ENCODE results near the gene FLRT2. TPM values are rescaled to one million over a fixed set of nuclear protein-coding genes. Genes with fewer than 3 reads are reported as not detected.

FLRT2 gene
- total RNA-seq, 1 experiment from 2014 or later: 0.43 TPM

DNA sequence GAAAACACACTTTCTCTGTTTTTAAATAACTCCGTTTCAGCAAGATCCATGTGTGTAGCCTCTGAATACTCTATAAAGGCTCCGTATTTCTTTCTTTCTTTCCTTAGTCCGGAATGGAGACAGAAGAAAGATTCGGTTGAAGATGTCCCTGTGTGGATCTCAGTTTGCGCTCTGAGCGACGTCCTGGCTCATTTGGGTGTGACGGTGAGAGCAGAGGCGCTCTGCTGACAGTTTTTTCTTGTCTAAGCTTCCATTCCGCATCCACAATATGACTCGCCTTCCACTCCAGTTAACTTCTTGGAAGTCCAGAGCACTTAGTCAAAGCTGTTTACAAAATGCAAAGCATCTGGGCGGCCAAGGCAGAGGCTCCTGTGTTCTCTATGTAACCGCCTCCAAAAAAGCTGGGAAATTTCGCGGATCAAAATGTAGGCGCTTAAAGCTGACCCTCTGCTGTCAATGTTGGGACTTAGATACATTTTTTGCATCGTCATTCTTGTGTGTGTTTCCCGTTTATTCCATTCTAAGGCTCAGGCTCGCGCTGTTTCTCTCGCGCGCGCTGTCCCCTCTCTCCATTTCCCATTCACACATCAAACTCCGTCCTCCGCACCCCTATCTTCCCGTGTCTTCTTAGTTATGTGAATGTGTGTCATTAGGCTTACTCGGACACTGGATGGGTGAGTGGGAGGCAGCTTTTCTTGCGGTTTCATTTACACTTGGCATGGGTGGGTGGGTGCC, 880 bp upstream of the FLRT2 start:
- ChIA-PET POLR2A (no interaction called here), CTCF (interaction anchor here (0.6 to 1.0 kb wide), 2 partner anchors 233 to 1422 kb away, joined by 3 read pairs; no protein-coding TSS in a partner anchor)
- Histone ChIP-seq H3K4me1 (peaks cover 8% of the 10 kb centered on the region), H3K4me3 (ENCODE audit: low read depth, low read length) (no peak overlapping the region), H3K27me3 (replicated peaks; ENCODE audit: control insufficient read depth, insufficient read depth, low read length) (no peaks in the 10 kb centered on the region), H3K36me3 (ENCODE audit: control insufficient read depth, insufficient read depth, low read length) (no peaks in the 10 kb centered on the region), H3K9me3 (0 out of 2 replicates have a peak, but pooled peaks cover 5% of the 10 kb centered on the region)
- intact Hi-C loops (cut with micrococcal nuclease; ENCODE audit: unreplicated experiment): loop anchor here (1.0 to 2.0 kb wide), 4 partner anchors 114 to 333 kb away; no protein-coding TSS in a partner anchor
- no peak overlapping the region for H3K27ac Mint-ChIP-seq (ENCODE audit: unreplicated experiment)
- no peak overlapping the region for H3K4me3 Mint-ChIP-seq (ENCODE audit: unreplicated experiment)
- peaks cover 9% of the 10 kb centered on the region for H3K9me3 Mint-ChIP-seq (ENCODE audit: unreplicated experiment)
- TF ChIP-seq, protein P1, sequence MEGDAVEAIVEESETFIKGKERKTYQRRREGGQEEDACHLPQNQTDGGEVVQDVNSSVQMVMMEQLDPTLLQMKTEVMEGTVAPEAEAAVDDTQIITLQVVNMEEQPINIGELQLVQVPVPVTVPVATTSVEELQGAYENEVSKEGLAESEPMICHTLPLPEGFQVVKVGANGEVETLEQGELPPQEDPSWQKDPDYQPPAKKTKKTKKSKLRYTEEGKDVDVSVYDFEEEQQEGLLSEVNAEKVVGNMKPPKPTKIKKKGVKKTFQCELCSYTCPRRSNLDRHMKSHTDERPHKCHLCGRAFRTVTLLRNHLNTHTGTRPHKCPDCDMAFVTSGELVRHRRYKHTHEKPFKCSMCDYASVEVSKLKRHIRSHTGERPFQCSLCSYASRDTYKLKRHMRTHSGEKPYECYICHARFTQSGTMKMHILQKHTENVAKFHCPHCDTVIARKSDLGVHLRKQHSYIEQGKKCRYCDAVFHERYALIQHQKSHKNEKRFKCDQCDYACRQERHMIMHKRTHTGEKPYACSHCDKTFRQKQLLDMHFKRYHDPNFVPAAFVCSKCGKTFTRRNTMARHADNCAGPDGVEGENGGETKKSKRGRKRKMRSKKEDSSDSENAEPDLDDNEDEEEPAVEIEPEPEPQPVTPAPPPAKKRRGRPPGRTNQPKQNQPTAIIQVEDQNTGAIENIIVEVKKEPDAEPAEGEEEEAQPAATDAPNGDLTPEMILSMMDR (IDR thresholded peaks at IDR 0.05; ENCODE audit: insufficient read depth in 1 of 2, low read depth in 1 of 2, low read length in 1 of 2, severe bottlenecking in 1 of 2, unreplicated experiment in 1 of 2): no peak
- no peak for DNase-seq
- peaks cover 24% of the 10 kb centered on the region for H3K4me1 Mint-ChIP-seq (ENCODE audit: low read depth, unreplicated experiment)
- H3K36me3 Mint-ChIP-seq (ENCODE audit: insufficient read depth, unreplicated experiment): no peaks in the 10 kb centered on the region
- no TSS peak for BruUV-seq (replicated peaks)
- no peaks in the 10 kb centered on the region for H3K27me3 Mint-ChIP-seq (ENCODE audit: insufficient read depth, unreplicated experiment)

- BruUV-seq (replicated peaks): no TSS peak
- TF ChIP-seq, protein P1 (IDR thresholded peaks at IDR 0.05; ENCODE audit: insufficient read depth in 1 of 2, low read depth in 1 of 2, low read length in 1 of 2, severe bottlenecking in 1 of 2, unreplicated experiment in 1 of 2): no peak
- Mint-ChIP-seq H3K27me3 (ENCODE audit: insufficient read depth, unreplicated experiment) (no peaks in the 10 kb centered on the region), H3K9me3 (ENCODE audit: unreplicated experiment) (peaks cover 9% of the 10 kb centered on the region), H3K27ac (ENCODE audit: unreplicated experiment) (no peak overlapping the region), H3K4me3 (ENCODE audit: unreplicated experiment) (no peak overlapping the region), H3K36me3 (ENCODE audit: insufficient read depth, unreplicated experiment) (no peaks in the 10 kb centered on the region), H3K4me1 (ENCODE audit: low read depth, unreplicated experiment) (peaks cover 24% of the 10 kb centered on the region)
- intact Hi-C loops (cut with micrococcal nuclease; ENCODE audit: unreplicated experiment): no loop called here
- Histone ChIP-seq H3K9me3 (0 out of 2 replicates have a peak, but pooled peaks cover 5% of the 10 kb centered on the region), H3K27me3 (replicated peaks; ENCODE audit: control insufficient read depth, insufficient read depth, low read length) (no peaks in the 10 kb centered on the region), H3K36me3 (ENCODE audit: control insufficient read depth, insufficient read depth, low read length) (no peaks in the 10 kb centered on the region), H3K4me3 (ENCODE audit: low read depth, low read length) (no peak overlapping the region), H3K4me1 (peaks cover 8% of the 10 kb centered on the region)
- CTCF ChIA-PET: no interaction called here
- no peak for DNase-seq
- POLR2A ChIA-PET: no interaction called here
These were observed 682 bp downstream of the FLRT2 start for GRCh38 chr14:85530626-85531025.

DNA sequence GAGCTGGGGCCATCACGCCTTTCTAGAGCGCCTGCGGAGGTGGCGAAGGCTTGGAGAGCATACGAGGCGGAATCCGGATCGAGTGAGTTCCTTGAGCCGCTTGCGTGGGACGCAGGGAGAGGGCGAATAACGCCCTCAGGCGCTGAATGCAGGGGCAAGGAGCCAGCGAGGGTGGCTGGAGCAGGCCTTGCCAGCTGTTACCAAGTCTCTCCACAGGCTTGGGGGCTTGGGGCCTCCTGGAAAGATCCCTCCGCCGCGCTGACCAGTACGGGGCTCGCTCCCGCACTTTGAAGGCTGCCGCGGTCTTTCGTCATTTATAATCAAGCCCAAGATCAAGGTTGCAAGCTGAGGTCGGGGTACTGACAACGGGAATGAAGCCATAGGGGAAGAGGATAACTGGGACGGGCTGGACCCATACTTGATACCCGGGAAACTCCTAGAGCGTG, 1.2 kb downstream of the FLRT2 start:
- Mint-ChIP-seq H3K9me3 (ENCODE audit: unreplicated experiment) (peaks cover 9% of the 10 kb centered on the region), H3K4me3 (ENCODE audit: unreplicated experiment) (no peak overlapping the region), H3K36me3 (ENCODE audit: insufficient read depth, unreplicated experiment) (no peaks in the 10 kb centered on the region), H3K4me1 (ENCODE audit: low read depth, unreplicated experiment) (peaks cover 21% of the 10 kb centered on the region), H3K27ac (ENCODE audit: unreplicated experiment) (no peak overlapping the region), H3K27me3 (ENCODE audit: insufficient read depth, unreplicated experiment) (no peaks in the 10 kb centered on the region)
- no TSS peak for BruUV-seq (replicated peaks)
- Histone ChIP-seq H3K9me3 (0 out of 2 replicates have a peak, but pooled peaks cover 5% of the 10 kb centered on the region), H3K36me3 (ENCODE audit: control insufficient read depth, insufficient read depth, low read length) (no peaks in the 10 kb centered on the region), H3K4me3 (ENCODE audit: low read depth, low read length) (no peak overlapping the region), H3K27me3 (replicated peaks; ENCODE audit: control insufficient read depth, insufficient read depth, low read length) (no peaks in the 10 kb centered on the region), H3K4me1 (peaks cover 8% of the 10 kb centered on the region)
- TF ChIP-seq, protein P1 (IDR thresholded peaks at IDR 0.05; ENCODE audit: insufficient read depth in 1 of 2, low read depth in 1 of 2, low read length in 1 of 2, severe bottlenecking in 1 of 2, unreplicated experiment in 1 of 2): no peak
- intact Hi-C loops (cut with micrococcal nuclease; ENCODE audit: unreplicated experiment): no loop called here
- DNase-seq: no peak
- ChIA-PET POLR2A (no interaction called here), CTCF (no interaction called here)

All from Caco-2 (cell line).